ENCODE measurements around the gene CD274. TPM values are rescaled to one million over a fixed set of nuclear protein-coding genes. Genes with fewer than 3 reads are reported as not detected.

Gene CD274
- polyA plus RNA-seq, 3 donors = 0.24 to 0.84 TPM; not detected in 1

- Histone ChIP-seq H3K9me3 (replicated peaks in 1 of 2; ENCODE audit: control insufficient read depth in 1 of 2, insufficient read depth in 1 of 2, low read length in 2 of 2) (no peaks in the 10 kb centered on the region), H3K36me3 (replicated peaks in 1 of 2; ENCODE audit: control insufficient read depth in 1 of 2, insufficient read depth in 2 of 2, low read length in 2 of 2) (no peaks in the 10 kb centered on the region), H3K27ac (ENCODE audit: low read depth in 1 of 2, low read length in 2 of 2) (no peak overlapping the region), H2AFZ (ENCODE audit: insufficient read depth, low read depth, low read length, poor library complexity, severe bottlenecking) (no peak overlapping the region), H3K4me2 (replicated peaks; ENCODE audit: extremely low read depth, low read length, poor library complexity, severe bottlenecking) (no peak overlapping the region), H3K79me2 (ENCODE audit: insufficient read depth, low read length) (no peaks in the 10 kb centered on the region), H3K4me3 (replicated peaks in 1 of 3; ENCODE audit: low read depth in 2 of 3, low read length in 3 of 3) (no peak overlapping the region), H3K4me1 (ENCODE audit: control insufficient read depth in 1 of 2, insufficient read depth in 2 of 2, low read length in 2 of 2) (peaks cover 2 to 10% of the 10 kb centered on the region in 2 donors), H3K9ac (ENCODE audit: insufficient read depth, low read length, poor library complexity, severe bottlenecking) (no peak overlapping the region), H3K27me3 (ENCODE audit: control insufficient read depth in 2 of 2, insufficient read depth in 2 of 2, low read length in 2 of 2) (no peaks in the 10 kb centered on the region), H4K20me1 (ENCODE audit: insufficient read depth, low read length) (no peaks in the 10 kb centered on the region)
- H3K4me1 Mint-ChIP-seq = peaks cover 17% of the 10 kb centered on the region
- H3K36me3 Mint-ChIP-seq = no peaks in the 10 kb centered on the region
- 88% methylated on average over 3 of the region's 8 CpGs for WGBS (ENCODE audit: insufficient coverage)
- intact Hi-C loops (cut with micrococcal nuclease) = no loop called here
- H3K27ac Mint-ChIP-seq = no peak overlapping the region
- TF ChIP-seq, protein P1, sequence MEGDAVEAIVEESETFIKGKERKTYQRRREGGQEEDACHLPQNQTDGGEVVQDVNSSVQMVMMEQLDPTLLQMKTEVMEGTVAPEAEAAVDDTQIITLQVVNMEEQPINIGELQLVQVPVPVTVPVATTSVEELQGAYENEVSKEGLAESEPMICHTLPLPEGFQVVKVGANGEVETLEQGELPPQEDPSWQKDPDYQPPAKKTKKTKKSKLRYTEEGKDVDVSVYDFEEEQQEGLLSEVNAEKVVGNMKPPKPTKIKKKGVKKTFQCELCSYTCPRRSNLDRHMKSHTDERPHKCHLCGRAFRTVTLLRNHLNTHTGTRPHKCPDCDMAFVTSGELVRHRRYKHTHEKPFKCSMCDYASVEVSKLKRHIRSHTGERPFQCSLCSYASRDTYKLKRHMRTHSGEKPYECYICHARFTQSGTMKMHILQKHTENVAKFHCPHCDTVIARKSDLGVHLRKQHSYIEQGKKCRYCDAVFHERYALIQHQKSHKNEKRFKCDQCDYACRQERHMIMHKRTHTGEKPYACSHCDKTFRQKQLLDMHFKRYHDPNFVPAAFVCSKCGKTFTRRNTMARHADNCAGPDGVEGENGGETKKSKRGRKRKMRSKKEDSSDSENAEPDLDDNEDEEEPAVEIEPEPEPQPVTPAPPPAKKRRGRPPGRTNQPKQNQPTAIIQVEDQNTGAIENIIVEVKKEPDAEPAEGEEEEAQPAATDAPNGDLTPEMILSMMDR (IDR thresholded peaks at IDR 0.05) = no peak
- H3K9me3 Mint-ChIP-seq = no peaks in the 10 kb centered on the region
- DNase-seq = no peak
- peaks cover 0 to 4% (median 0%) of the 10 kb centered on the region in 3 donors for H3K27me3 Mint-ChIP-seq (ENCODE audit: low read depth in 3 of 3)
- H3K4me3 Mint-ChIP-seq = no peak overlapping the region
Observed at GRCh38 chr9:5482194-5482593, 31.9 kb downstream of the CD274 start.

DNA sequence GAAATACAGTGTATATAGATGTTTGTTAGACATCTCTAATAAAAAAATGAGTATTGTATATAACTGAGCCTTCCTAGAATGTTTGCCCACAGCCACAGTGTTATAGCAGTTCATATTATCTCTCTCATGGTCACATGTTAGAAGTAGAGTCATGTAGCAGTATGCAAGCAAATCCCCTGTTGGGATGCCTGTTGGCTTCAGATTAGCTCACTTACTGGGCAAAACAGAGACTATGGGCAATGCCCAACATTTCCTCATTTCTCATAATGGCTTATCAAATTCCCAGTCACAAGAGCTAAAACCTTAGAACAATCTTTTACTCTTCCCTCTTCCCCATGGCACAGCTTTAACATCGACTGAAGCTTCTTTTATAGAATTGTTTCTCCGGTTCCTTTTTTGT lies 33.0 kb downstream of the CD274 start:
- Mint-ChIP-seq H3K4me1 (peaks cover 15% of the 10 kb centered on the region), H3K4me3 (no peak overlapping the region), H3K27me3 (ENCODE audit: low read depth in 3 of 3) (peaks cover 0 to 4% (median 0%) of the 10 kb centered on the region in 3 donors), H3K27ac (no peak overlapping the region), H3K9me3 (no peaks in the 10 kb centered on the region), H3K36me3 (no peaks in the 10 kb centered on the region)
- Histone ChIP-seq H3K4me3 (replicated peaks in 1 of 3; ENCODE audit: low read depth in 2 of 3, low read length in 3 of 3) (no peak overlapping the region), H3K79me2 (ENCODE audit: insufficient read depth, low read length) (no peaks in the 10 kb centered on the region), H3K27me3 (ENCODE audit: control insufficient read depth in 2 of 2, insufficient read depth in 2 of 2, low read length in 2 of 2) (no peaks in the 10 kb centered on the region), H3K27ac (ENCODE audit: low read depth in 1 of 2, low read length in 2 of 2) (no peak overlapping the region), H3K4me1 (ENCODE audit: control insufficient read depth in 1 of 2, insufficient read depth in 2 of 2, low read length in 2 of 2) (peaks cover 2% of the 10 kb centered on the region in 2 donors), H3K4me2 (replicated peaks; ENCODE audit: extremely low read depth, low read length, poor library complexity, severe bottlenecking) (no peak overlapping the region), H2AFZ (ENCODE audit: insufficient read depth, low read depth, low read length, poor library complexity, severe bottlenecking) (no peak overlapping the region), H3K36me3 (replicated peaks in 1 of 2; ENCODE audit: control insufficient read depth in 1 of 2, insufficient read depth in 2 of 2, low read length in 2 of 2) (no peaks in the 10 kb centered on the region), H4K20me1 (ENCODE audit: insufficient read depth, low read length) (no peaks in the 10 kb centered on the region), H3K9me3 (replicated peaks in 1 of 2; ENCODE audit: control insufficient read depth in 1 of 2, insufficient read depth in 1 of 2, low read length in 2 of 2) (no peaks in the 10 kb centered on the region), H3K9ac (ENCODE audit: insufficient read depth, low read length, poor library complexity, severe bottlenecking) (no peak overlapping the region)
- TF ChIP-seq, protein P1 (IDR thresholded peaks at IDR 0.05) = no peak
- WGBS (ENCODE audit: insufficient coverage) = no CpG with 5 or more reads among the region's 2 CpGs
- no peak for DNase-seq
- intact Hi-C loops (cut with micrococcal nuclease) = no loop called here
